Breast epithelium (tissue), 4 donors: Measurements from ENCODE around the gene COX10. TPM values are rescaled to one million over a fixed set of nuclear protein-coding genes. Genes with fewer than 3 reads are reported as not detected.

ENCODE experiments used
- DNase-seq, 2 donors: peaks; one replicate each; pipeline ENCODE4 v3.0.0-alpha.2; 2019; ENCODE audit warnings: low spot score in 2 of 2
- H3K27ac ChIP-seq, 2 donors: fragments of 200-600 bp; sonication (generic) in 1 of 2; one replicate each; pipeline ENCODE4 v1.5.1; 2016 to 2019; ENCODE audit warnings: mild to moderate bottlenecking in 1 of 2
- H3K27me3 ChIP-seq, 2 donors: fragments of 200-600 bp; sonication (generic) in 1 of 2; one replicate each; pipeline versions ENCODE4 v1.5.1 to v1.6.0; 2017 to 2019; ENCODE audit warnings: control low read depth in 1 of 2, mild to moderate bottlenecking in 1 of 2
- H3K36me3 ChIP-seq: fragments of 200-600 bp; one replicate; pipeline ENCODE4 v1.5.1; 2019
- H3K4me1 ChIP-seq, 2 donors: fragments of 200-600 bp; sonication (generic); one replicate each; pipeline ENCODE4 v1.5.1; 2016 to 2019; ENCODE audit warnings: control low read depth in 1 of 2
- H3K4me3 ChIP-seq, 3 donors: fragments of 200-600 bp; sonication (generic); 1 replicate in 2 of 3; 2 replicates in 1 of 3; pipeline ENCODE4 v1.5.1; 2016 to 2019; ENCODE audit warnings: mild to moderate bottlenecking in 3 of 3, moderate library complexity in 2 of 3
- H3K9me3 ChIP-seq, 2 donors: fragments of 200-600 bp; sonication (generic) in 1 of 2; one replicate each; pipeline ENCODE4 v1.5.1; 2016 to 2019; ENCODE audit warnings: control low read depth in 1 of 2
- CTCF ChIP-seq, 3 donors: fragments of 450-650 bp; IDR thresholded peaks; one replicate each; pipeline ENCODE4 v1.5.1; 2016 to 2017; ENCODE audit warnings: antibody characterized with exemption in 3 of 3, mild to moderate bottlenecking in 3 of 3, moderate library complexity in 3 of 3
- POLR2A ChIP-seq: fragments of 450-650 bp; IDR thresholded peaks from one replicate; pipeline ENCODE4 v1.6.1; 2016; ENCODE audit warnings: antibody characterized with exemption, mild to moderate bottlenecking, moderate library complexity
- POLR2AphosphoS5 ChIP-seq, 3 donors: sonication (generic); formaldehyde crosslinking; IDR thresholded peaks; one replicate each; pipeline ENCODE4 v1.6.1; 2017; ENCODE audit warnings: antibody characterized with exemption in 3 of 3
- intact Hi-C: fragments of 100-400 bp; cut with DNase I; formaldehyde crosslinking; loops from one replicate; pipeline ENCODE4 v1.15.1; 2023; ENCODE audit warnings: low total_unique reads
- total RNA-seq, 3 donors: library from RNA; depleted of rRNA; stranded (reverse); fragments of >200 nt; gene quantifications; one replicate each; pipeline ENCODE4 v1.1.0, GENCODE V29; 2016

COX10 gene
- total RNA-seq, 3 donors from 2014 or later, result 18.0 to 30.6 (median 18.2) TPM

GRCh38 chr17:14050616-14051015 is 18.7 kb upstream of the COX10 start:
- Histone ChIP-seq H3K4me3 (no peak overlapping the region), H3K36me3 (no peaks in the 10 kb centered on the region), H3K9me3 (no peaks in the 10 kb centered on the region), H3K4me1 (no peaks in the 10 kb centered on the region), H3K27ac (no peak overlapping the region), H3K27me3 (no peaks in the 10 kb centered on the region)
- intact Hi-C loops, result loop anchor here (5.0 kb wide), 1 partner anchor 388 kb away; no protein-coding TSS in a partner anchor
- TF ChIP-seq CTCF (IDR thresholded peaks at IDR 0.05), result no peak
- TF ChIP-seq POLR2AphosphoS5 (IDR thresholded peaks at IDR 0.05), result no peak
- TF ChIP-seq POLR2A, result no peak
- DNase-seq, result no peak

GRCh38 chr17:14051692-14052091 is 17.6 kb upstream of the COX10 start:
- intact Hi-C loops, result loop anchor here (5.0 kb wide), 1 partner anchor 389 kb away; no protein-coding TSS in a partner anchor
- Histone ChIP-seq H3K27ac (no peak overlapping the region), H3K9me3 (no peaks in the 10 kb centered on the region), H3K4me1 (no peaks in the 10 kb centered on the region), H3K4me3 (no peak overlapping the region), H3K27me3 (no peaks in the 10 kb centered on the region), H3K36me3 (no peaks in the 10 kb centered on the region)
- no peak for DNase-seq
- TF ChIP-seq POLR2AphosphoS5 (IDR thresholded peaks at IDR 0.05), result no peak
- TF ChIP-seq POLR2A, result no peak
- no peak for TF ChIP-seq CTCF (IDR thresholded peaks at IDR 0.05)

- TF ChIP-seq CTCF (IDR thresholded peaks at IDR 0.05), result no peak
- TF ChIP-seq POLR2A, result no peak
- TF ChIP-seq POLR2AphosphoS5 (IDR thresholded peaks at IDR 0.05), result no peak
These were observed 16.3 kb upstream of the COX10 start for GRCh38 chr17:14052886-14053615.

GRCh38 chr17:14057591-14057990 is 11.7 kb upstream of the COX10 start:
- no peak overlapping the region for H3K27ac ChIP-seq
- intact Hi-C loops, result no loop called here
- TF ChIP-seq CTCF (IDR thresholded peaks at IDR 0.05), result no peak
- TF ChIP-seq POLR2A, result no peak
- TF ChIP-seq POLR2AphosphoS5 (IDR thresholded peaks at IDR 0.05), result no peak
- H3K4me3 ChIP-seq, result no peak overlapping the region
- H3K4me1 ChIP-seq, result no peaks in the 10 kb centered on the region
- no peak for DNase-seq
- H3K27me3 ChIP-seq, result no peaks in the 10 kb centered on the region
- H3K9me3 ChIP-seq, result no peaks in the 10 kb centered on the region
- H3K36me3 ChIP-seq, result no peaks in the 10 kb centered on the region

More at GRCh38 chr17:14052886-14053615, 16.3 kb upstream of the COX10 start:
- Histone ChIP-seq H3K27ac (no peak overlapping the region), H3K27me3 (no peaks in the 10 kb centered on the region), H3K4me3 (no peak overlapping the region), H3K36me3 (no peaks in the 10 kb centered on the region), H3K4me1 (no peaks in the 10 kb centered on the region), H3K9me3 (no peaks in the 10 kb centered on the region)
- no peak for DNase-seq
- intact Hi-C loops, result loop anchor here (5.0 kb wide), 1 partner anchor 391 kb away; no protein-coding TSS in a partner anchor

- Histone ChIP-seq H3K4me1 (no peaks in the 10 kb centered on the region), H3K27ac (no peak overlapping the region), H3K27me3 (no peaks in the 10 kb centered on the region), H3K4me3 (no peak overlapping the region), H3K9me3 (no peaks in the 10 kb centered on the region), H3K36me3 (no peaks in the 10 kb centered on the region)
- TF ChIP-seq CTCF (IDR thresholded peaks at IDR 0.05), result no peak
- TF ChIP-seq POLR2AphosphoS5 (IDR thresholded peaks at IDR 0.05), result no peak
- TF ChIP-seq POLR2A, result no peak
- intact Hi-C loops, result no loop called here
- DNase-seq, result no peak
These were observed 11.3 kb upstream of the COX10 start for GRCh38 chr17:14058051-14058450.
